GM12873 (cell line): ENCODE results near the gene SLC23A1.

ENCODE experiments used
- CTCF ChIP-seq: IDR thresholded peaks from 2 replicates; pipeline ENCODE4 v1.5.1; 2012; ENCODE audit warnings: low read depth, mild to moderate bottlenecking, moderate library complexity, low read length, control low read depth; ENCODE audit not compliant: insufficient read depth; ENCODE audit errors: missing control alignments

The SLC23A1 gene

DNA sequence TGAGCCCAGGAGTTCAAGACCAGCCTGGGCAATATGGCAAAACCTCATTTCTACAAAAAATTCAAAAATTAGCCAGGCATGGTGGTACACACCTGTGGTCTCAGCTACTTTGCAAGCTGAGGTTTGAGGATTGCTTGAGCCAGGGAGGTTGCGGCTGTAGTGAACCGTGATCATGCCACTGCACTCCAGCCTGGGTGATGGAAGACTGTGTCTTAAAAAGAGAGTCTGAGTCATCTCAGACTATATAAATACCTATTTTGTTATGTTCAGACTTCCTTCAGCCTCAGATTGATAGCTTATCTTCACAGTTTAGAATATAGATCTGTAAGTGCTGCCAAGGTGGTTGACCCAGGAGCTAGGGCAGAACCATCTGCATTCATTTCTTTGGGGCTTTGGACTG, 43.0 kb downstream of the SLC23A1 start:
- no peak for TF ChIP-seq CTCF

GRCh38 chr5:139335811-139336210, 47.3 kb downstream of the SLC23A1 start:
- TF ChIP-seq CTCF, result no peak
